Keratinocyte (primary cell): ENCODE measurements around the gene TAF1D. TPM values are rescaled to one million over a fixed set of nuclear protein-coding genes. Genes with fewer than 3 reads are reported as not detected.

Experiments used
- DNase-seq: peaks from one replicate; pipeline ENCODE4 v3.0.0-alpha.2; 2011; ENCODE audit warnings: low read depth, missing footprints, low spot score
- FAIRE-seq: peaks from 2 replicates; lab custom pipeline; 2011; peaks lifted over from hg19 to GRCh38; lab: Jason Lieb, UNC
- H2AFZ ChIP-seq: 2 replicates; pipeline ENCODE4 v1.6.0; 2012; ENCODE audit warnings: low read length, control low read depth, inconsistent platforms; ENCODE audit not compliant: control insufficient read depth
- H3K27ac ChIP-seq: 2 replicates; pipeline ENCODE4 v1.5.1; 2011; ENCODE audit warnings: low read length; ENCODE audit not compliant: control insufficient read depth, insufficient read depth
- H3K27me3 ChIP-seq: 3 replicates; pipeline ENCODE4 v1.6.0; 2011; ENCODE audit warnings: low read length; ENCODE audit not compliant: control insufficient read depth, insufficient read depth; ENCODE audit errors: extremely low read depth
- H3K36me3 ChIP-seq, 2 experiments: 2 replicates in 1 of 2; 3 replicates in 1 of 2; pipeline ENCODE4 v1.5.1; 2011; ENCODE audit warnings: low read length in 2 of 2, mild to moderate bottlenecking in 1 of 2; ENCODE audit not compliant: control insufficient read depth in 2 of 2, insufficient read depth in 2 of 2; ENCODE audit errors: extremely low read depth in 1 of 2
- H3K4me1 ChIP-seq: 3 replicates; pipeline ENCODE4 v1.5.1; 2011; ENCODE audit warnings: low read length; ENCODE audit not compliant: control insufficient read depth, insufficient read depth; ENCODE audit errors: extremely low read depth
- H3K4me2 ChIP-seq: 3 replicates; pipeline ENCODE4 v1.6.0; 2011; ENCODE audit warnings: low read depth, low read length; ENCODE audit not compliant: control insufficient read depth, insufficient read depth; ENCODE audit errors: extremely low read depth
- H3K4me3 ChIP-seq, 3 experiments: fragments of 200-600 bp in 1 of 3; sonication (generic) in 1 of 3; 2 replicates in 2 of 3; 3 replicates in 1 of 3; pipeline ENCODE4 v1.5.1; 2011 to 2016; ENCODE audit warnings: low read length in 3 of 3, mild to moderate bottlenecking in 3 of 3, control low read depth in 2 of 3, inconsistent platforms in 1 of 3, low read depth in 1 of 3, mixed read lengths in 1 of 3, mixed run types in 1 of 3, moderate library complexity in 1 of 3; ENCODE audit not compliant: control insufficient read depth in 2 of 3, insufficient read depth in 2 of 3; ENCODE audit errors: extremely low read depth in 1 of 3
- H3K79me2 ChIP-seq: 2 replicates; pipeline ENCODE4 v1.6.0; 2012; ENCODE audit warnings: low read length; ENCODE audit not compliant: control insufficient read depth, insufficient read depth
- H3K9ac ChIP-seq: 3 replicates; pipeline ENCODE4 v1.6.0; 2011; ENCODE audit warnings: low read length; ENCODE audit not compliant: control insufficient read depth, insufficient read depth; ENCODE audit errors: extremely low read depth
- H3K9me1 ChIP-seq: 3 replicates; pipeline ENCODE4 v1.6.0; 2011; ENCODE audit warnings: low read length; ENCODE audit not compliant: control insufficient read depth, insufficient read depth; ENCODE audit errors: extremely low read depth
- H3K9me3 ChIP-seq: 2 replicates; pipeline ENCODE4 v1.5.1; 2012; ENCODE audit warnings: low read depth, low read length; ENCODE audit not compliant: control insufficient read depth
- H4K20me1 ChIP-seq: 3 replicates; pipeline ENCODE4 v1.6.0; 2011; ENCODE audit warnings: low read length; ENCODE audit not compliant: control insufficient read depth, insufficient read depth; ENCODE audit errors: extremely low read depth
- EZH2 ChIP-seq: IDR thresholded peaks from one replicate; pipeline ENCODE4 v1.6.1; 2012; ENCODE audit warnings: inconsistent platforms, mild to moderate bottlenecking, low read length, moderate library complexity
- dilution Hi-C: fragments of 300-500 bp; cut with MboI; formaldehyde crosslinking; loops from one replicate; pipeline ENCODE4 v1.7.0; 2020; ENCODE audit warnings: low sequenced_read_pairs; ENCODE audit not compliant: extremely low pct_ligation_motif_present
- polyA plus RNA-seq, 5 experiments: library from polyadenylated mRNA; depleted of rRNA in 3 of 5; stranded (reverse) in 3 of 5; stranded (forward) in 1 of 5; unstranded in 1 of 5; fragments of >200 nt; gene quantifications; 1 replicate in 1 of 5; 2 replicates in 3 of 5; 3 replicates in 1 of 5; pipeline versions ENCODE4 v1.2.1 to v1.2.3, GENCODE V29; 2011 to 2012; ENCODE audit warnings: missing spikeins in 2 of 5, low read depth in 1 of 5, low replicate concordance in 1 of 5
- TF ChIP-seq, protein P1 (sequence below), 3 experiments: IDR thresholded peaks in 1 of 3; conservative IDR thresholded peaks in 1 of 3; optimal IDR thresholded peaks in 1 of 3; 2 replicates in 2 of 3; 3 replicates in 1 of 3; pipeline versions ENCODE3 to v1.5.1; 2011; ENCODE audit warnings: low read length in 3 of 3, mild to moderate bottlenecking in 3 of 3, moderate library complexity in 2 of 3, control low read depth in 1 of 3, inconsistent platforms in 1 of 3; ENCODE audit not compliant: insufficient read depth in 2 of 3; ENCODE audit errors: extremely low read depth in 1 of 3

The TAF1D gene
- polyA plus RNA-seq, 1 donor (not counting 4 experiments of a cell fraction or from before 2014, with no cell fraction given), result 224 TPM

DNA sequence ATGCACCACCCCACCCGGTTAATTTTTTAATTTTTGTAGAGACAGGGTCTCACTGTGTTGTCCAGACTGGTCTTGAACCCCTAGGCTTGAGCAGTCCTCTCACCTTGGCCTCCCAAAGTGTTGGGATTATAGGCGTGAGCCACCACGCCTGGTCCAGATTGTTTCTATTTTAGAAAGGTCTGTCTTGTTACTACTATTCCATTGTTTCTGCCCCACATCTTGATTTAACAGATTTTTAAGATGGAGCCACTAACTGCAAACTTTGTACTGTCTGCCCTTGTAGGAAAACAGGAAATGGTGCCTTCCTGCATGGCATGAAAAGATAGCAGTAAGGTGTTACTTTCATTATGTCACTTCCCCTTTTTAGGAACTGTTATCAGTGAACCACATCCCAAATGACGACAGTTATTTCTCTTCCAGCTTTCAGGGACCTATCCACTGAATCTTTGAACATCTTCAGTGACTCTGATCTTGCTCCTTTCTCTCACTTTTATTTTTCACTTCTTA, 23.2 kb downstream of the TAF1D start:
- H4K20me1 ChIP-seq, result no peaks in the 10 kb centered on the region
- no peaks in the 10 kb centered on the region for H3K4me1 ChIP-seq
- DNase-seq (no peak), FAIRE-seq (no peak)
- dilution Hi-C loops, result no loop called here
- no peaks in the 10 kb centered on the region for H3K9me1 ChIP-seq
- H3K79me2 ChIP-seq, result no peaks in the 10 kb centered on the region
- no peak overlapping the region for H3K27ac ChIP-seq
- TF ChIP-seq EZH2, result no peak
- no peaks in the 10 kb centered on the region for H3K9me3 ChIP-seq
- no peak overlapping the region for H3K4me2 ChIP-seq
- peaks cover 0 to 7% of the 10 kb centered on the region in 2 experiments for H3K36me3 ChIP-seq
- H3K4me3 ChIP-seq, result no peak overlapping the region
- H2AFZ ChIP-seq, result no peak overlapping the region
- no peaks in the 10 kb centered on the region for H3K27me3 ChIP-seq
- no peak overlapping the region for H3K9ac ChIP-seq

GRCh38 chr11:93717501-93717900, 23.8 kb downstream of the TAF1D start:
- Histone ChIP-seq H2AFZ (no peak overlapping the region), H3K79me2 (no peaks in the 10 kb centered on the region), H3K4me3 (no peak overlapping the region), H3K4me2 (no peak overlapping the region), H3K27me3 (no peaks in the 10 kb centered on the region), H3K9me1 (no peaks in the 10 kb centered on the region), H3K9me3 (no peaks in the 10 kb centered on the region), H3K36me3 (peaks cover 0 to 7% of the 10 kb centered on the region in 2 experiments), H3K9ac (no peak overlapping the region), H4K20me1 (no peaks in the 10 kb centered on the region), H3K4me1 (no peaks in the 10 kb centered on the region), H3K27ac (no peak overlapping the region)
- TF ChIP-seq, protein P1, sequence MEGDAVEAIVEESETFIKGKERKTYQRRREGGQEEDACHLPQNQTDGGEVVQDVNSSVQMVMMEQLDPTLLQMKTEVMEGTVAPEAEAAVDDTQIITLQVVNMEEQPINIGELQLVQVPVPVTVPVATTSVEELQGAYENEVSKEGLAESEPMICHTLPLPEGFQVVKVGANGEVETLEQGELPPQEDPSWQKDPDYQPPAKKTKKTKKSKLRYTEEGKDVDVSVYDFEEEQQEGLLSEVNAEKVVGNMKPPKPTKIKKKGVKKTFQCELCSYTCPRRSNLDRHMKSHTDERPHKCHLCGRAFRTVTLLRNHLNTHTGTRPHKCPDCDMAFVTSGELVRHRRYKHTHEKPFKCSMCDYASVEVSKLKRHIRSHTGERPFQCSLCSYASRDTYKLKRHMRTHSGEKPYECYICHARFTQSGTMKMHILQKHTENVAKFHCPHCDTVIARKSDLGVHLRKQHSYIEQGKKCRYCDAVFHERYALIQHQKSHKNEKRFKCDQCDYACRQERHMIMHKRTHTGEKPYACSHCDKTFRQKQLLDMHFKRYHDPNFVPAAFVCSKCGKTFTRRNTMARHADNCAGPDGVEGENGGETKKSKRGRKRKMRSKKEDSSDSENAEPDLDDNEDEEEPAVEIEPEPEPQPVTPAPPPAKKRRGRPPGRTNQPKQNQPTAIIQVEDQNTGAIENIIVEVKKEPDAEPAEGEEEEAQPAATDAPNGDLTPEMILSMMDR (optimal IDR thresholded peaks at IDR 0.05 in 1 of 3, IDR thresholded peaks at IDR 0.05 in 1 of 3, conservative IDR thresholded peaks at IDR 0.05 in 1 of 3; ENCODE audit: extremely low read depth in 1 of 3, insufficient read depth in 2 of 3, low read length in 3 of 3), result no peak
- TF ChIP-seq EZH2, result no peak
- no peak for DNase-seq
- dilution Hi-C loops, result no loop called here
- FAIRE-seq, result no peak
